K562 (cell line): Measurements from ENCODE around the gene MSL2. TPM values are rescaled to one million over a fixed set of nuclear protein-coding genes. Genes with fewer than 3 reads are reported as not detected.
"Not testable (repeated sequence)": the region's sequence is repeated elsewhere in the genome, so short reads cannot be mapped to it uniquely, and the experiment has no call there.

ENCODE experiments used
- ATAC-seq: fragments of 200-7000 bp; cut with Tn5 transposase; 3 replicates; pipeline ENCODE4 v1.9.1; 2020; ENCODE audit warnings: moderate library complexity
- BruUV-seq: library from RNA; stranded (reverse); fragments of 400-500 nt; replicated peaks from 2 replicates; lab custom pipeline; 2021; lab: Mats Ljungman, UMichigan
- CTCF ChIA-PET: fragments of 300-600 bp; formaldehyde crosslinking; extraction: SDS; loops from one replicate; lab custom pipeline; 2021; ENCODE audit warnings: low intra/inter-chr PET ratio; lab: Yijun Ruan, JAX
- POLR2A ChIA-PET: fragments of 300-600, 350-650 bp; sonication (Branson Sonifier 250); formaldehyde crosslinking; extraction: SDS; loops from one replicate; lab custom pipeline; 2021; ENCODE audit warnings: antibody characterized with exemption, inconsistent platforms; lab: Yijun Ruan, JAX
- DNase-seq, 4 experiments: peaks; one replicate each; pipeline versions ENCODE4 v3.0.0 to v3.0.0-alpha.2; 2011 to 2018; ENCODE audit warnings: low spot score in 3 of 4, mixed read lengths in 3 of 4; ENCODE audit errors: extremely low read depth in 1 of 4
- FAIRE-seq: peaks from 2 replicates; lab custom pipeline; 2011; peaks lifted over from hg19 to GRCh38; lab: Jason Lieb, UNC
- H2AFZ ChIP-seq: 2 replicates; pipeline ENCODE4 v1.6.0; 2011; ENCODE audit warnings: low read depth, low read length, control low read depth, inconsistent platforms
- H3K27ac ChIP-seq: fragments of 200-600 bp; 3 replicates; pipeline ENCODE4 v1.8.0; 2011; ENCODE audit warnings: low read depth, mild to moderate bottlenecking, control low read depth, inconsistent platforms, low read length, moderate library complexity, mixed read lengths; ENCODE audit errors: extremely low read depth
- H3K27me3 ChIP-seq, 2 experiments: fragments of 300-600 bp in 1 of 2; 2 replicates in 1 of 2; 3 replicates in 1 of 2; pipeline versions ENCODE4 v1.6.0 to v1.8.0; 2011; ENCODE audit warnings: inconsistent platforms in 2 of 2, low read length in 2 of 2, mild to moderate bottlenecking in 1 of 2, mixed read lengths in 1 of 2, moderate library complexity in 1 of 2; ENCODE audit not compliant: control insufficient read depth in 2 of 2, insufficient read depth in 2 of 2
- H3K36me3 ChIP-seq: fragments of 300-600 bp; 3 replicates; pipeline ENCODE4 v1.8.0; 2011; ENCODE audit warnings: mild to moderate bottlenecking, low read length, inconsistent platforms; ENCODE audit not compliant: control insufficient read depth, insufficient read depth
- H3K4me1 ChIP-seq, 2 experiments: fragments of 200-600 bp in 1 of 2; replicated peaks in 1 of 2; 2 replicates in 1 of 2; 3 replicates in 1 of 2; pipeline versions ENCODE4 v1.5.1 to v1.8.0; 2011; ENCODE audit warnings: inconsistent platforms in 2 of 2, low read length in 2 of 2, mild to moderate bottlenecking in 1 of 2, mixed read lengths in 1 of 2, moderate library complexity in 1 of 2; ENCODE audit not compliant: control insufficient read depth in 2 of 2, insufficient read depth in 2 of 2
- H3K4me2 ChIP-seq: 2 replicates; pipeline ENCODE4 v1.6.1; 2011; ENCODE audit warnings: low read length, control low read depth, inconsistent platforms, mixed read lengths; ENCODE audit not compliant: insufficient read depth
- H3K4me3 ChIP-seq: fragments of 200-600 bp; sonication (generic), shearing (Covaris generic); 2 replicates; pipeline ENCODE4 v1.5.1; 2016; ENCODE audit warnings: control low read depth, inconsistent platforms
- H3K79me2 ChIP-seq: fragments of 200-600 bp; 3 replicates; pipeline ENCODE4 v1.8.0; 2011; ENCODE audit warnings: low read length, inconsistent platforms; ENCODE audit not compliant: control insufficient read depth, insufficient read depth
- H3K9ac ChIP-seq, 2 experiments: 2 replicates each; pipeline versions ENCODE4 v1.6.0 to v1.6.1; 2011; ENCODE audit warnings: low read depth in 2 of 2, low read length in 2 of 2, control low read depth in 1 of 2, inconsistent platforms in 1 of 2, mild to moderate bottlenecking in 1 of 2, mixed read lengths in 1 of 2; ENCODE audit not compliant: insufficient read depth in 1 of 2
- H3K9me1 ChIP-seq: one replicate; pipeline ENCODE4 v1.6.0; 2011; ENCODE audit warnings: inconsistent platforms, mild to moderate bottlenecking, low read length, moderate library complexity; ENCODE audit not compliant: control insufficient read depth, insufficient read depth
- H3K9me3 ChIP-seq: replicated peaks from 2 replicates; pipeline ENCODE4 v1.5.1; 2011; ENCODE audit warnings: low read depth, low read length, inconsistent platforms; ENCODE audit not compliant: control insufficient read depth, insufficient read depth
- H4K20me1 ChIP-seq: replicated peaks from 2 replicates; pipeline ENCODE4 v1.6.1; 2011; ENCODE audit warnings: low read length, inconsistent platforms, mixed read lengths; ENCODE audit not compliant: control insufficient read depth, insufficient read depth
- CBX3 ChIP-seq, 2 experiments: IDR thresholded peaks; 1 replicate in 1 of 2; 2 replicates in 1 of 2; pipeline ENCODE4 v1.6.1; 2012; ENCODE audit warnings: inconsistent platforms in 2 of 2, low read length in 2 of 2, borderline replicate concordance in 1 of 2, control low read depth in 1 of 2
- CBX5 ChIP-seq: IDR thresholded peaks from 2 replicates; pipeline ENCODE4 v1.6.1; 2014; ENCODE audit warnings: low read depth, borderline replicate concordance
- TRIM24 ChIP-seq, 2 experiments: fragments of 450-650 bp; IDR thresholded peaks; 2 replicates each; pipeline ENCODE4 v1.6.1; 2016
- TRIM28 ChIP-seq: fragments of 450-650 bp; IDR thresholded peaks from 2 replicates; pipeline ENCODE4 v1.6.1; 2017
- ZNF512 ChIP-seq: IDR thresholded peaks from 2 replicates; pipeline ENCODE4 v1.6.1; 2016; ENCODE audit warnings: missing genetic modification characterization, missing compliant biosample characterization
- WGBS: fragments of 100-300 bp; shearing (Covaris generic); methylation state at CpG from one replicate; pipeline ENCODE4 v1.1.6; 2016; ENCODE audit warnings: low coverage, mixed read lengths; ENCODE audit not compliant: insufficient coverage; ENCODE audit errors: missing lambda C conversion rate; 5-methylcytosine and 5-hydroxymethylcytosine counted together
- in situ Hi-C: fragments of 300-500 bp; cut with MboI; formaldehyde crosslinking; loops from 4 replicates; pipeline ENCODE4 v1.15.0; 2018; ENCODE audit warnings: inconsistent platforms, mixed read lengths
- intact Hi-C: fragments of 100-400 bp; cut with micrococcal nuclease; formaldehyde crosslinking; loops from 2 replicates; pipeline ENCODE4 v1.14.2; 2022
- polyA plus RNA-seq, 8 experiments: library from polyadenylated mRNA; depleted of rRNA in 4 of 8; stranded (reverse) in 5 of 8; unstranded in 3 of 8; fragments of >200 nt; fragmentation: Nextera tagmentation in 2 of 8; fragmentation: Illumina TruSeq in 1 of 8; extraction: Ambion mirVana in 2 of 8; extraction: Trizol in 1 of 8; gene quantifications; 2 replicates each; pipeline versions ENCODE4 v1.2.1 to v1.2.3, GENCODE V29; 2011 to 2014; ENCODE audit warnings: inconsistent platforms in 1 of 8, missing spikeins in 1 of 8
- total RNA-seq, 7 experiments: library from RNA; depleted of rRNA in 6 of 7; stranded (reverse); fragments of >200 nt in 6 of 7; fragmentation: Illumina TruSeq in 2 of 7; extraction: Trizol in 2 of 7; gene quantifications; 2 replicates each; pipeline versions ENCODE4 v1.2.1 to v1.2.3, GENCODE V29; 2011 to 2021; ENCODE audit warnings: low replicate concordance in 1 of 7
- TF ChIP-seq, protein P1 (sequence below), 2 experiments: fragments of 450-650 bp; IDR thresholded peaks; 2 replicates each; pipeline ENCODE4 v1.6.1; 2018; ENCODE audit warnings: mild to moderate bottlenecking in 2 of 2, low read depth in 1 of 2; ENCODE audit not compliant: partially characterized antibody in 2 of 2
- TF ChIP-seq, protein P2 (sequence below): fragments of 450-650 bp; IDR thresholded peaks from 2 replicates; pipeline ENCODE4 v1.6.1; 2018; ENCODE audit warnings: mild to moderate bottlenecking, low read depth; ENCODE audit not compliant: partially characterized antibody

The MSL2 gene
- total and polyA plus RNA-seq, 9 of the 15 experiments (the other 6 are each of a cell fraction or from before 2014, with no cell fraction given) = 1.9 to 19.9 (median 9.1) TPM

DNA sequence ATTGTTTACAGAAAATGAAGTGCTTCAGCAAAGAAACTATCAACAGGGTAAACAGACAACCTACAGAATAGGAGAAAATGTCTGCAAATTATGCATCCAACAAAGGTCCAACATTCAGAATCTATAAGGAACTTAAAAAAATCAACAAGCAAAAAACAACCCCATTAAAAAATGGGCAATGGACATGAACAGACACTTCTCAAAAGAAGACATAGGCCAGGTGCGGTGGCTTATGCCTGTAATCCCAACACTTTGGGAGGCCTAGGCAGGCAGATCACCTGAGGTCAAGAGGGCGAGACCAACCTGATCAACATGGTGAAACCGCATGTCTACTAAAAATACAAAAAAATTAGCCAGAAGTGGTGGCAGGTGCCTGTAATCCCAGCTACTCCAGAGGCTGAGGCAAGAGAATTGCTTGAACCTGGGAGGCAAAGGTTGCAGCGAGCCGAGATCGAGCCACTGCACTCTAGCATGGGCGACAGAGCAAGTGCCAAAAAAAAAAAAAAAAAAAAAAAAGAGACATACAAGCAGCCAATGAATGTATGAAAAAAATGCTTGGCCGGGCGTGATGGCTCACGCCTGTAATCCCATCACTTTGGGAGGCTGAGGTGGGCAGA, 2.4 kb upstream of the MSL2 start:
- H3K27me3 ChIP-seq, DNase-seq, H3K9me3 ChIP-seq, H3K27ac ChIP-seq, H3K9me1 ChIP-seq, FAIRE-seq, ATAC-seq, H3K4me2 ChIP-seq, CTCF ChIA-PET, in situ Hi-C loops, BruUV-seq, H3K9ac ChIP-seq, H3K4me3 ChIP-seq, POLR2A ChIA-PET, H3K36me3 ChIP-seq: not testable (repeated sequence)
- Histone ChIP-seq H2AFZ (0 out of 2 replicates have a peak overlapping the region, but pooled peaks have one; percentile 95), H3K79me2 (peaks cover 33% of the 10 kb centered on the region), H4K20me1 (peaks cover 16% of the 10 kb centered on the region), H3K4me1 (peaks cover 3 to 12% of the 10 kb centered on the region in 2 experiments; a peak in 4 of 5 replicates)
- TF ChIP-seq ZNF512 (tag) (0 out of 2 replicates have a peak, but pooled peaks have one; percentile 32), CBX3 (IDR thresholded peaks at IDR 0.05; ENCODE audit: borderline replicate concordance in 1 of 2, low read length in 2 of 2) (0 out of 3 replicates have a peak, but pooled peaks of 1 of the 2 experiments have one; percentile 18), TRIM24 (IDR thresholded peaks at IDR 0.05) (peak; percentile 70 to 75; a peak in 3 of 4 replicates), CBX5 (0 out of 2 replicates have a peak, but pooled peaks have one; percentile 35), TRIM28 (peak; percentile 62; the same call in 1 of the 2 replicates)
- TF ChIP-seq, protein P1, sequence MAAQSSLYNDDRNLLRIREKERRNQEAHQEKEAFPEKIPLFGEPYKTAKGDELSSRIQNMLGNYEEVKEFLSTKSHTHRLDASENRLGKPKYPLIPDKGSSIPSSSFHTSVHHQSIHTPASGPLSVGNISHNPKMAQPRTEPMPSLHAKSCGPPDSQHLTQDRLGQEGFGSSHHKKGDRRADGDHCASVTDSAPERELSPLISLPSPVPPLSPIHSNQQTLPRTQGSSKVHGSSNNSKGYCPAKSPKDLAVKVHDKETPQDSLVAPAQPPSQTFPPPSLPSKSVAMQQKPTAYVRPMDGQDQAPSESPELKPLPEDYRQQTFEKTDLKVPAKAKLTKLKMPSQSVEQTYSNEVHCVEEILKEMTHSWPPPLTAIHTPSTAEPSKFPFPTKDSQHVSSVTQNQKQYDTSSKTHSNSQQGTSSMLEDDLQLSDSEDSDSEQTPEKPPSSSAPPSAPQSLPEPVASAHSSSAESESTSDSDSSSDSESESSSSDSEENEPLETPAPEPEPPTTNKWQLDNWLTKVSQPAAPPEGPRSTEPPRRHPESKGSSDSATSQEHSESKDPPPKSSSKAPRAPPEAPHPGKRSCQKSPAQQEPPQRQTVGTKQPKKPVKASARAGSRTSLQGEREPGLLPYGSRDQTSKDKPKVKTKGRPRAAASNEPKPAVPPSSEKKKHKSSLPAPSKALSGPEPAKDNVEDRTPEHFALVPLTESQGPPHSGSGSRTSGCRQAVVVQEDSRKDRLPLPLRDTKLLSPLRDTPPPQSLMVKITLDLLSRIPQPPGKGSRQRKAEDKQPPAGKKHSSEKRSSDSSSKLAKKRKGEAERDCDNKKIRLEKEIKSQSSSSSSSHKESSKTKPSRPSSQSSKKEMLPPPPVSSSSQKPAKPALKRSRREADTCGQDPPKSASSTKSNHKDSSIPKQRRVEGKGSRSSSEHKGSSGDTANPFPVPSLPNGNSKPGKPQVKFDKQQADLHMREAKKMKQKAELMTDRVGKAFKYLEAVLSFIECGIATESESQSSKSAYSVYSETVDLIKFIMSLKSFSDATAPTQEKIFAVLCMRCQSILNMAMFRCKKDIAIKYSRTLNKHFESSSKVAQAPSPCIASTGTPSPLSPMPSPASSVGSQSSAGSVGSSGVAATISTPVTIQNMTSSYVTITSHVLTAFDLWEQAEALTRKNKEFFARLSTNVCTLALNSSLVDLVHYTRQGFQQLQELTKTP (IDR thresholded peaks at IDR 0.05; ENCODE audit: low read depth in 1 of 2, partially characterized antibody in 2 of 2) = peak in 1 of 2 experiments; percentile 100
- TF ChIP-seq, protein P2, sequence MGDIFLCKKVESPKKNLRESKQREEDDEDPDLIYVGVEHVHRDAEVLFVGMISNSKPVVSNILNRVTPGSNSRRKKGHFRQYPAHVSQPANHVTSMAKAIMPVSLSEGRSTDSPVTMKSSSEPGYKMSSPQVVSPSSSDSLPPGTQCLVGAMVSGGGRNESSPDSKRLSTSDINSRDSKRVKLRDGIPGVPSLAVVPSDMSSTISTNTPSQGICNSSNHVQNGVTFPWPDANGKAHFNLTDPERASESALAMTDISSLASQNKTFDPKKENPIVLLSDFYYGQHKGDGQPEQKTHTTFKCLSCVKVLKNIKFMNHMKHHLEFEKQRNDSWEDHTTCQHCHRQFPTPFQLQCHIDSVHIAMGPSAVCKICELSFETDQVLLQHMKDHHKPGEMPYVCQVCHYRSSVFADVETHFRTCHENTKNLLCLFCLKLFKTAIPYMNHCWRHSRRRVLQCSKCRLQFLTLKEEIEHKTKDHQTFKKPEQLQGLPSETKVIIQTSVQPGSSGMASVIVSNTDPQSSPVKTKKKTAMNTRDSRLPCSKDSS = peak; percentile 76
- 90% methylated on average over 3 of the region's 10 CpGs for WGBS
- intact Hi-C loops = loop anchor here (5.0 kb wide), 1 partner anchor 121 kb away; no protein-coding TSS in a partner anchor
